HEK293 (cell line): ENCODE measurements around the gene RNU7-1.
A peak's percentile ranks its signal among the peaks of the same experiment; 100 is the strongest.

Source experiments
- CTCF ChIA-PET: fragments of 350-600 bp; formaldehyde crosslinking; extraction: SDS; loops from one replicate; lab custom pipeline; 2021; ENCODE audit warnings: antibody characterized with exemption; lab: Yijun Ruan, JAX
- POLR2A ChIA-PET: fragments of 300-600 bp; formaldehyde crosslinking; extraction: SDS; loops from one replicate; lab custom pipeline; 2020; ENCODE audit warnings: antibody characterized with exemption, inconsistent platforms; lab: Yijun Ruan, JAX
- H3K27ac ChIP-seq: fragments of 200-500 bp; sonication (Bioruptor generic); 2 replicates; pipeline ENCODE4 v1.5.1; 2014; ENCODE audit warnings: low read depth, low read length, control low read depth, inconsistent platforms; ENCODE audit errors: extremely low read depth
- H3K36me3 ChIP-seq, 2 experiments: fragments of 200-500 bp in 1 of 2; sonication (Bioruptor generic) in 1 of 2; 1 replicate in 1 of 2; 2 replicates in 1 of 2; pipeline ENCODE4 v1.5.1; 2014 to 2017; ENCODE audit warnings: inconsistent platforms in 2 of 2, low read length in 2 of 2; ENCODE audit not compliant: control insufficient read depth in 2 of 2, insufficient read depth in 1 of 2
- H3K4me1 ChIP-seq: fragments of 200-500 bp; sonication (Bioruptor generic); 2 replicates; pipeline ENCODE4 v1.5.1; 2014; ENCODE audit warnings: mild to moderate bottlenecking, low read length, inconsistent platforms; ENCODE audit not compliant: control insufficient read depth, insufficient read depth
- H3K4me3 ChIP-seq: 2 replicates; pipeline ENCODE4 v1.5.1; 2011; ENCODE audit warnings: low read depth, mild to moderate bottlenecking, control low read depth, low read length, moderate library complexity
- H3K9me3 ChIP-seq: fragments of 200-500 bp; sonication (Bioruptor generic); 2 replicates; pipeline ENCODE4 v1.5.1; 2014; ENCODE audit warnings: low read depth, low read length, inconsistent platforms; ENCODE audit not compliant: control insufficient read depth, insufficient read depth
- CTCF ChIP-seq: fragments of 450-650 bp; formaldehyde crosslinking; IDR thresholded peaks from 2 replicates; pipeline ENCODE4 v1.5.1; 2016; ENCODE audit warnings: missing biosample characterization, missing genetic modification characterization
- GLIS1 ChIP-seq: fragments of 450-650 bp; formaldehyde crosslinking; IDR thresholded peaks from 2 replicates; pipeline ENCODE4 v1.5.1; 2016; ENCODE audit warnings: missing biosample characterization, missing genetic modification characterization
- GLIS2 ChIP-seq: fragments of 450-650 bp; formaldehyde crosslinking; IDR thresholded peaks from 2 replicates; pipeline ENCODE4 v1.5.1; 2016; ENCODE audit warnings: missing biosample characterization, missing genetic modification characterization
- SP2 ChIP-seq: fragments of 450-650 bp; formaldehyde crosslinking; IDR thresholded peaks from 2 replicates; pipeline ENCODE4 v1.5.1; 2016; ENCODE audit warnings: missing biosample characterization, missing genetic modification characterization
- WT1 ChIP-seq: fragments of 450-650 bp; formaldehyde crosslinking; IDR thresholded peaks from 2 replicates; pipeline ENCODE4 v1.5.1; 2016; ENCODE audit warnings: missing biosample characterization, missing genetic modification characterization
- ZBTB17 ChIP-seq: fragments of 450-650 bp; formaldehyde crosslinking; IDR thresholded peaks from 2 replicates; pipeline ENCODE4 v1.5.1; 2016; ENCODE audit warnings: missing biosample characterization, missing genetic modification characterization
- ZEB2 ChIP-seq: fragments of 450-650 bp; formaldehyde crosslinking; IDR thresholded peaks from 2 replicates; pipeline ENCODE4 v1.5.1; 2016; ENCODE audit warnings: missing biosample characterization, missing genetic modification characterization
- ZNF2 ChIP-seq: fragments of 450-650 bp; formaldehyde crosslinking; IDR thresholded peaks from 2 replicates; pipeline ENCODE4 v1.5.1; 2016; ENCODE audit warnings: missing biosample characterization, missing genetic modification characterization
- ZNF221 ChIP-seq: fragments of 450-650 bp; formaldehyde crosslinking; IDR thresholded peaks from 2 replicates; pipeline ENCODE4 v1.5.1; 2017; ENCODE audit warnings: missing biosample characterization, missing genetic modification characterization, borderline replicate concordance
- ZNF366 ChIP-seq: fragments of 450-650 bp; formaldehyde crosslinking; conservative IDR thresholded peaks from 2 replicates; pipeline ENCODE4 v1.5.1; 2016; ENCODE audit warnings: missing biosample characterization, missing genetic modification characterization
- ZNF510 ChIP-seq: fragments of 450-650 bp; formaldehyde crosslinking; IDR thresholded peaks from 2 replicates; pipeline ENCODE4 v1.5.1; 2018; ENCODE audit warnings: mild to moderate bottlenecking, missing genetic modification characterization, missing biosample characterization; ENCODE audit not compliant: insufficient replicate concordance
- ZNF548 ChIP-seq: fragments of 450-650 bp; formaldehyde crosslinking; IDR thresholded peaks from 2 replicates; pipeline ENCODE4 v1.5.1; 2016; ENCODE audit warnings: missing biosample characterization, missing genetic modification characterization
- ZNF549 ChIP-seq: fragments of 450-650 bp; IDR thresholded peaks from 2 replicates; pipeline ENCODE4 v1.5.1; 2018; ENCODE audit warnings: missing biosample characterization, missing genetic modification characterization, mild to moderate bottlenecking, inconsistent platforms, moderate library complexity
- ZNF600 ChIP-seq: fragments of 450-650 bp; formaldehyde crosslinking; IDR thresholded peaks from 2 replicates; pipeline ENCODE4 v1.5.1; 2016; ENCODE audit warnings: missing biosample characterization, missing genetic modification characterization
- ZNF658 ChIP-seq: fragments of 450-650 bp; formaldehyde crosslinking; IDR thresholded peaks from 2 replicates; pipeline ENCODE4; 2016; ENCODE audit warnings: missing biosample characterization, missing genetic modification characterization
- ZNF707 ChIP-seq: fragments of 450-650 bp; formaldehyde crosslinking; IDR thresholded peaks from 2 replicates; pipeline ENCODE4 v1.5.1; 2016; ENCODE audit warnings: missing biosample characterization, missing genetic modification characterization
- ZNF768 ChIP-seq: fragments of 450-650 bp; formaldehyde crosslinking; IDR thresholded peaks from 2 replicates; pipeline ENCODE4 v1.5.1; 2018; ENCODE audit warnings: missing biosample characterization, mild to moderate bottlenecking, missing genetic modification characterization
- ZSCAN30 ChIP-seq: fragments of 450-650 bp; IDR thresholded peaks from 2 replicates; pipeline ENCODE4 v1.5.1; 2018; ENCODE audit warnings: missing biosample characterization, mild to moderate bottlenecking, missing genetic modification characterization, moderate library complexity
- TF ChIP-seq, protein P1 (sequence below): fragments of 450-650 bp; IDR thresholded peaks from 2 replicates; pipeline ENCODE4 v1.5.1; 2018; ENCODE audit warnings: missing biosample characterization, missing genetic modification characterization
- TF ChIP-seq, protein P2 (sequence below): fragments of 450-650 bp; formaldehyde crosslinking; IDR thresholded peaks from 2 replicates; pipeline ENCODE4 v1.5.1; 2016; ENCODE audit warnings: missing biosample characterization, missing genetic modification characterization
- TF ChIP-seq, protein P3 (sequence below): fragments of 450-650 bp; formaldehyde crosslinking; IDR thresholded peaks from 2 replicates; pipeline ENCODE4 v1.5.1; 2016; ENCODE audit warnings: missing biosample characterization, missing genetic modification characterization

Gene RNU7-1

DNA sequence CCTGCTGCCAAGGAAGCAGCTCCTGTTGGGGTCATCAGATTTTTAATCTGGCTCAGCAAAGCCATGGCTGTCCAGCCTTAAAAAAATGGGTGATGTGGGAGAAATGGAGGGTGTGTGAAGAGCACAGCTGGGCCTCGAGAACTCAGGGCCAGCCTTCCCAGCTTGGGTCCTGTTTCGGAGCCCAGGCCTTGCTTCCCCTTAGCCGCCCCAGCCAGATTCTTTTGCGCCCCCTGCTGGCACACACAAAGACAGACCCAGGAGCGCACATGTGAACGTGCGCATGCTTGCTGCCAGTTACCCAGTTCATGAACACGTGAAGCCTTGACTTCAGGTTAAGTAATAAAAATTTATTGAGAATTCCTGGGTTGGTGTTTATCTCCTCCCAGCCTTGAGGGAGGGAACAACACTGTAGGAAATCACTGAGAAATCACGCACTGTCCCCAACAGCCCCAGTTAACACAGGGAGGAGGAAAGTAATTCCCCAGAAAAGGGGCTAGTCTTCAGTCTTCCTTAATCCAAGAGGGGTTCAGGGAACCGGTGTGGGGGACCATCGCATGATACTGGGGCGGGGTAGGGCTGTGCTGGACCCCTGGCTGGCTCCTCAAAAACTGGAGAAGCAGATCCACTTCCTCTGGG is 21.5 kb downstream of the RNU7-1 start (continued):
- TF ChIP-seq GLIS1, result peak; percentile 31; the same call in 1 of the 2 replicates
- peak; percentile 93 for TF ChIP-seq CTCF

GRCh38 chr12:6965714-6966113 is 22.1 kb downstream of the RNU7-1 start:
- Histone ChIP-seq H3K27ac (no peak overlapping the region), H3K36me3 (peaks cover 14 to 55% of the 10 kb centered on the region in 2 experiments), H3K9me3 (no peaks in the 10 kb centered on the region), H3K4me3 (no peak overlapping the region), H3K4me1 (peaks cover 2% of the 10 kb centered on the region; the same call in 1 of the 2 replicates)
- TF ChIP-seq SP2 (tag by site-specific recombination) (peak; percentile 42; the same call in 1 of the 2 replicates), ZNF2 (no peak), GLIS1 (peak; percentile 38), ZNF366 (tag by site-specific recombination) (0 out of 2 replicates have a peak, but pooled peaks have one; percentile 3), WT1 (tag by site-specific recombination) (0 out of 2 replicates have a peak, but pooled peaks have one; percentile 27), ZSCAN30 (tag by site-specific recombination) (0 out of 2 replicates have a peak, but pooled peaks have one; percentile 12)
- CTCF ChIA-PET, result interaction anchor here (0.6 to 7.7 kb wide), 9 partner anchors 10 to 143 kb away, joined by 3 to 138 read pairs (median 4); partner anchors contain the start of genes C12orf57 and RNU7-1
- POLR2A ChIA-PET, result interaction anchor here (0.5 to 4.1 kb wide), 4 partner anchors 21 to 96 kb away, joined by 3 to 67 read pairs (median 11); partner anchors contain the start of genes C12orf57, RNU7-1 and SPSB2

DNA sequence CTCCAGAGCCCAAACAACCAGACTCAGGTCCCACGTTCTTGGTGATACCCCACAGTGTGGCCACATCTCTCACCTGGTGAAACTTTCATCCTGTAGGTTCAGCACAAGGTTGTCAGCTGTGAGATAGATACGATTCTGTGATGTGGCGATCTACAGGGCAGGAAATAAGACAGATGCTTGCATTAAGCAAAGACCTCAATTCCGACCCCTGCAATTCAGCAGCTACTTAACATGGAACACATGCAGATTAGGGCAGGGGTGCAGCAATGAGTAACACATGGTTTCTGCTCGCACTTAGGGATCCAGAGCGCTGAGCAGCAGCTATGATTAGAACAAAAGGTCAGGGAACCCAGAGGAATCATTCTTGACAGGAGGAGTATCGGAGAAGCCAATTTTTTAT is 22.7 kb downstream of the RNU7-1 start:
- ChIA-PET POLR2A (interaction anchor here (0.5 to 4.1 kb wide), 3 partner anchors 21 to 93 kb away, joined by 3 to 67 read pairs (median 16); partner anchors contain the start of genes C12orf57, RNU7-1 and SPSB2), CTCF (interaction anchor here (0.6 to 7.7 kb wide), 10 partner anchors 10 to 640 kb away, joined by 3 to 138 read pairs (median 4); partner anchors contain the start of genes C12orf57 and RNU7-1)
- H3K36me3 ChIP-seq, result peaks cover 14 to 55% of the 10 kb centered on the region in 2 experiments
- H3K9me3 ChIP-seq, result no peaks in the 10 kb centered on the region
- H3K27ac ChIP-seq, result 0 out of 2 replicates have a peak overlapping the region, but pooled peaks have one; percentile 0
- TF ChIP-seq ZNF658 (tag by site-specific recombination) (no peak), ZNF510 (no peak), ZNF549 (tag by site-specific recombination) (no peak), ZNF600 (tag by site-specific recombination) (peak; percentile 99), ZNF548 (tag by site-specific recombination) (no peak)
- TF ChIP-seq, protein P1, sequence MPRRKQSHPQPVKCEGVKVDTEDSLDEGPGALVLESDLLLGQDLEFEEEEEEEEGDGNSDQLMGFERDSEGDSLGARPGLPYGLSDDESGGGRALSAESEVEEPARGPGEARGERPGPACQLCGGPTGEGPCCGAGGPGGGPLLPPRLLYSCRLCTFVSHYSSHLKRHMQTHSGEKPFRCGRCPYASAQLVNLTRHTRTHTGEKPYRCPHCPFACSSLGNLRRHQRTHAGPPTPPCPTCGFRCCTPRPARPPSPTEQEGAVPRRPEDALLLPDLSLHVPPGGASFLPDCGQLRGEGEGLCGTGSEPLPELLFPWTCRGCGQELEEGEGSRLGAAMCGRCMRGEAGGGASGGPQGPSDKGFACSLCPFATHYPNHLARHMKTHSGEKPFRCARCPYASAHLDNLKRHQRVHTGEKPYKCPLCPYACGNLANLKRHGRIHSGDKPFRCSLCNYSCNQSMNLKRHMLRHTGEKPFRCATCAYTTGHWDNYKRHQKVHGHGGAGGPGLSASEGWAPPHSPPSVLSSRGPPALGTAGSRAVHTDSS (tag by site-specific recombination), result no peak
- H3K4me1 ChIP-seq, result peaks cover 2% of the 10 kb centered on the region; the same call in 1 of the 2 replicates
- no peak overlapping the region for H3K4me3 ChIP-seq

GRCh38 chr12:6967651-6968100 is 24.1 kb downstream of the RNU7-1 start:
- 0 out of 2 replicates have a peak, but pooled peaks cover 4% of the 10 kb centered on the region for H3K4me1 ChIP-seq
- peak overlapping the region; percentile 9; the same call in 1 of the 2 replicates for H3K27ac ChIP-seq
- POLR2A ChIA-PET, result interaction anchor here (1.0 to 2.4 kb wide), 3 partner anchors 22 to 51 kb away, joined by 3 to 32 read pairs (median 3); partner anchors contain the start of genes C12orf57, LPCAT3 and RNU7-1
- TF ChIP-seq GLIS2 (tag by site-specific recombination), result no peak
- TF ChIP-seq, protein P2, sequence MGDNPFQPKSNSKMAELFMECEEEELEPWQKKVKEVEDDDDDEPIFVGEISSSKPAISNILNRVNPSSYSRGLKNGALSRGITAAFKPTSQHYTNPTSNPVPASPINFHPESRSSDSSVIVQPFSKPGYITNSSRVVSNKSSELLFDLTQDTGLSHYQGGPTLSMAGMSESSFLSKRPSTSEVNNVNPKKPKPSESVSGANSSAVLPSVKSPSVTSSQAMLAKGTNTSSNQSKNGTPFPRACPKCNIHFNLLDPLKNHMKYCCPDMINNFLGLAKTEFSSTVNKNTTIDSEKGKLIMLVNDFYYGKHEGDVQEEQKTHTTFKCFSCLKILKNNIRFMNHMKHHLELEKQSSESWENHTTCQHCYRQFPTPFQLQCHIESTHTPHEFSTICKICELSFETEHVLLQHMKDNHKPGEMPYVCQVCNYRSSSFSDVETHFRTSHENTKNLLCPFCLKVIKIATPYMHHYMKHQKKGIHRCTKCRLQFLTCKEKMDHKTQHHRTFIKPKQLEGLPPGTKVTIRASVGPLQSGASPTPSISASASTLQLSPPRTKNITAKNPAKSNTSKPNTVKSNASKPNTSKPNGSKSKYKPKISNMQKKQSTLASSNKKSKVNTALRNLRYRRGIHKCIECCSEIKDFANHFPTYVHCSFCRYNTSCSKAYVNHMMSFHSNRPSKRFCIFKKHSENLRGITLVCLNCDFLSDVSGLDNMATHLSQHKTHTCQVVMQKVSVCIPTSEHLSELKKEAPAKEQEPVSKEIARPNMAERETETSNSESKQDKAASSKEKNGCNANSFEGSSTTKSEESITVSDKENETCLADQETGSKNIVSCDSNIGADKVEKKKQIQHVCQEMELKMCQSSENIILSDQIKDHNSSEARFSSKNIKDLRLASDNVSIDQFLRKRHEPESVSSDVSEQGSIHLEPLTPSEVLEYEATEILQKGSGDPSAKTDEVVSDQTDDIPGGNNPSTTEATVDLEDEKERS (tag by site-specific recombination), result no peak
- no peak for TF ChIP-seq ZBTB17
- TF ChIP-seq ZNF768 (tag by site-specific recombination), result no peak
- no peak for TF ChIP-seq GLIS1
- no peak for TF ChIP-seq ZEB2 (tag by site-specific recombination)
- no peak for TF ChIP-seq ZNF707
- TF ChIP-seq, protein P3, sequence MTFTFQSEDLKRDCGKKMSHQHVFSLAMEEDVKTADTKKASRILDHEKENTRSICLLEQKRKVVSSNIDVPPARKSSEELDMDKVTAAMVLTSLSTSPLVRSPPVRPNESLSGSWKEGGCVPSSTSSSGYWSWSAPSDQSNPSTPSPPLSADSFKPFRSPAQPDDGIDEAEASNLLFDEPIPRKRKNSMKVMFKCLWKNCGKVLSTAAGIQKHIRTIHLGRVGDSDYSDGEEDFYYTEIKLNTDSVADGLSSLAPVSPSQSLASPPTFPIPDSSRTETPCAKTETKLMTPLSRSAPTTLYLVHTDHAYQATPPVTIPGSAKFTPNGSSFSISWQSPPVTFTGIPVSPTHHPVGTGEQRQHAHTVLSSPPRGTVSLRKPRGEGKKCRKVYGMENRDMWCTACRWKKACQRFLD (tag by site-specific recombination), result no peak
- no peak for TF ChIP-seq ZNF221 (tag by site-specific recombination)

More at GRCh38 chr12:6967651-6968100, 24.1 kb downstream of the RNU7-1 start:
- H3K9me3 ChIP-seq, result no peaks in the 10 kb centered on the region
- H3K4me3 ChIP-seq, result no peak overlapping the region
- CTCF ChIA-PET, result interaction anchor here (0.7 to 2.7 kb wide), 5 partner anchors 23 to 146 kb away, joined by 3 to 41 read pairs (median 5); partner anchors contain the start of genes C12orf57, C1RL and RNU7-1
- H3K36me3 ChIP-seq, result peaks cover 14 to 60% of the 10 kb centered on the region in 2 experiments
